HG03108 (cell line): ENCODE results near the gene CHRNE.
"Not testable (repeated sequence)": the region's sequence is repeated elsewhere in the genome, so short reads cannot be mapped to it uniquely, and the experiment has no call there.

ENCODE experiments used
- ATAC-seq: cut with Tn5 transposase; IDR thresholded peaks from one replicate; pipeline ENCODE4 v1.9.1; 2021; ENCODE audit warnings: moderate library complexity; ENCODE audit not compliant: unreplicated experiment

The CHRNE gene

DNA sequence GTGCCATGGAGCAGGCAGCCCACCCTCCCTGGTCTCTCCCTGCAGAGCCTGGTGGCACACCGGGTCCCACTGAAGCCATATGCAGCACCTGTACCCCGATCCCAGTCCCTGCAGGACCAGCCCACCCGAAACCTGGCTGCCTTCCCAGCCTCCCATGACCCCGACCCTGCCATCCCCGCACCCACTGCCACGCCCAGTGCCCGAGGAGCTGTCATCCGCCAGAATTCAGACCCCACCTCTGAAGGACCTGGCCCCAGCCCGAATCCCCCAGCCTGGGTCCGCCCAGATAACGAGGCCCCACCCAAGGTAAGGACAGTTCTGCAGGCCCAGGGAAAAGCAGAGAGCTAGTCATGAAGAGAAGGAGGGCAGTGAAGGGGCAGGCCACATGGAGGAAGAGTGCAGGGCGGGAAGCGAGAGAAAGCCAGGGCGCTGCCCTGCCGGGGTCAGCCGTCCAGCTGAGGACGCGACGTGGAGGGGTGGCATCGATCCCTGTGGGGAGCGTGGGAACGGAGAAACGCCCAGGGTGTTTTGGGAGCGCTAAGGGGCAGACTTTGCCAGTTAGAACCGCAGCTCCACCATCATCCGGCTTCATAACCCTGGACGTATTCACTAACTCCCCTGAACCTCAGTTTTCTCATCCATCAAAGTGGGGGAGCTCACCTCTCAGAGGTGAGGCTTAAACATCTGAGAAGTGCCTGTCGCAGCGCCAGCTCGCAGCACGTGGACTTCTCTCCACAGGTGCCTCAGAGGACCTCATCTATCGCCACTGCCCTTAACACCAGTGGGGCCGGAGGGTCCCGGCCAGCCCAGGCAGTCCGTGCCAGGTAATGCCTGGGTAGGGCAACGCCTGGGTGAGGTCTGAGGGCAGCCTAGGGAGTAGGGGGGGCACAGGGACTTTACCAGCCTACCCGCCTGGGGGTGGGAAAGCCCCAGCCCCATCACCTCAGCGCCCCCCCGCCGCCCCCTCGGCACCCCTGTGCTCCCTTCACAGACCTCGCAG lies 11.2 kb downstream of the CHRNE start:
- no peak for ATAC-seq

DNA sequence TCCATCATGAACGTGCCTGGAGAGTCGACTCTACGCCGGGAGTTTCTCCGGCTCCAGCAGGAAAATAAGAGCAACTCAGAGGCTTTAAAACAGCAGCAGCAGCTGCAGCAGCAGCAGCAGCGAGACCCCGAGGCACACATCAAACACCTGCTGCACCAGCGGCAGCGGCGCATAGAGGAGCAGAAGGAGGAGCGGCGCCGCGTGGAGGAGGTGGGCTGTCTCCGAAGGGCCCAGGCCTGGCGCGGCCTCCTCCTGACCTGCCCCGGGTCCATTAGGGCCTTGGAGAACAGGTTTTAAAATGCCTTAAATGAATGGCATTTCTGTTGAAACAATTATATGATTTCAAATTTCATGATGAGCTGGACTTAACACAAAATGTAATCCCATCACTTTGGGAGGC lies 15.3 kb downstream of the CHRNE start:
- no peak for ATAC-seq

DNA sequence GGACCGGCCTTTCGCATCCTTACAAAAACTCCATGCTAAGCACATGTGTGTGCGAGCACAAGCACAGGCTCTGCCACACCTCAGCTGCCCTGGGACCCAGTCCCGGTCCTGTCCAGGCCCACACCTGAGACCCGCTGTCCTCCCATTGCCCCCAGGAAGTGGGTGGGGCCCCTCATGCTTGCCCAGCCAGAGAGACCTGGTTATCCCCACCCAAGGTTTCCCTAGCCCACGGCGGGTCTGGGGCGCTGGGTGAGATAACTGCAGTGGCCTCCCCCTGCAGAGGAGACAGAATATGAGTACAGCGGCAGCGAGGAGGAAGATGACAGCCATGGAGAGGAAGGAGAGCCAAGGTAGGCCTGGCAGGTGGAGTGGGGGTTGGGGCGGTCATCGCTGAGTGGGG lies 16.1 kb downstream of the CHRNE start:
- ATAC-seq: no peak

DNA sequence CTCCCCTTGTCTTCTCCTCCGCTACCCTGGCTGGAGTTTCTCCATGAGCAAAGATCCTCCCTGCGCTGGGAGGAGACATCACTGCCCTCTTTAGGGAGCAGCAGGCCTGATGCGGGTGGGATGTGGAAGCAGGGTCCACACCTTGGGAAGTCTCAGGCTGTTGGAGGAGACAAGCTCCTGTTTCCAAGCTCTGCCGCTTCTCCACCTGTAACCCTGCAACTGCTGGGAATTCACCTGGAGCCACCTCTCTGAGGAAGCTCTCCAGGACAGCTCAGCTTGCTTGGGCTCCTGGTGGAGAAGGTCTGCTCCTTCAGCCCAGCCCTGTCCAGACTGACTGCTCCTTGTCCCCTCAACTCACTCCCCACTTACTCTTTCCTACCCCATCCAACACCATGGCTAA lies 18.4 kb downstream of the CHRNE start:
- no peak for ATAC-seq

DNA sequence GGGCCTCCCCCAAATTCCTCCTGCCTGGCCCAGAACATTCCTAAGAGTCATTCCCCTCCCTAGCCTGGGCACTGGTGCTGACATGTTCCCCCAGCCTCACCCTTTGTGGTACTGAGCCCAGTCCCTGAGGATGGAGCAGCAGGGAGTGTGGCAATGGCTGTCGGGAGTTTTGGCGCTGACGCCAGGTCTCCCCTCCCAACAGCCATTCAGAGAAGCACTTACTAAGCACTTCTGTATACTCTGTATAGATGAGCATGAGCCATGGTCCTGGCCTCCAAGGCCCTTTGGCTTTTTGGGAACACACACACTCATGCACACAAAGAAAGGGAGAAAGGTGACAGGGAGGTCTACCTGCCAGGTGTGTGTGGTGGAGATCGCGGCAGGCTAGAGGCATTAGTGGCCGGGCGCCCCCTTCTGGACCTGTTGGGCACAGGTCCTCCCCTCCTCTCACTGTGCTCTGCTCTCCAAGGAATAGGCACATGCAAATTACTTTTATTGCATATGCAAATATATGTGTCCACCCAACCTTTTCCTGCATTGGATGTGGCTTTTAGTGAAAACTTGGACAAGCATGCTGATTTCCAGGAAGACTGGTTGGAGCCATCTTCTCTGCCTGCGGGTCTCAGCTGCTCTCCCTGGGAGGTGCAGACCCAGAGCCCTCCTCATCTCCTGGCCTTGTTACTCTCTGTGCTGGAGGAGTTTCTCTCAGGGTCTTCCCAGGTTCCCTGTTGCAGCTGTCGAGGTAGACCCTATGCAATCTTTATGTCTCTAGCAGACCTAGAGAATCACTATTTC lies 20.9 kb downstream of the CHRNE start:
- ATAC-seq: no peak

DNA sequence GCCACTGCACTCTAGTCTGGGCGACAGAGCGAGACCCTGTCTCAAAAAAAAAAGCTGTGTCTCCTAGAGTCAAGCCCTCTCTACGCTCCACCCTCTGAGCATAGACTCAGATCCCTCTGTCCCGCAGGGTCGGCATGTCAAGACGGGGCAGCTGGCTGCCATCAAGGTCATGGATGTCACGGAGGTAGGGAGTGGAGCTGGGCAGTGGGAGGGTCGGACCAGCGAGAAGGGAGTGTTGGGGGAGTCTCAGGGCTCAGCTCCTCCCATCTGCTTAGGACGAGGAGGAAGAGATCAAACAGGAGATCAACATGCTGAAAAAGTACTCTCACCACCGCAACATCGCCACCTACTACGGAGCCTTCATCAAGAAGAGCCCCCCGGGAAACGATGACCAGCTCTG lies 22.0 kb downstream of the CHRNE start:
- no peak for ATAC-seq

DNA sequence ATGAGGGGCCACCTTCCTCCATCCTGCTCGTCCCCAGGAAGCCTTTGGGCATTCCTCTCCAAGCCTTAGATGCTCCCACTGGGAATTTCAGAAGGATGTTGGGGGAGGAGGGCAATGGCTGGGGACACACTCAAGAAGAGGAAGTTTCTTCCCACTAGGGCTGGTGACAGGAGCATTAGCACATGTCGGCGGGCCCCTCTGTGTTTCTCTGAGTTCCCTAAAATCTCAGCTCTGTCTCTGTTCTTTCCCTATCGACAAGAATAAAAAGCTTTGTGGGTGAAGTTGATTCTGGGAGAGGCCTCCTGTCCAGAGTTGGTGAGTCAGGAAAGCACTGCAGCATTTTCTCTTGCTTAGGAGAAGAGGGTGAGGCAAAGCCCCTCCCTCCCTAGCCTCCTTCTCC lies 23.3 kb downstream of the CHRNE start:
- ATAC-seq: no peak

DNA sequence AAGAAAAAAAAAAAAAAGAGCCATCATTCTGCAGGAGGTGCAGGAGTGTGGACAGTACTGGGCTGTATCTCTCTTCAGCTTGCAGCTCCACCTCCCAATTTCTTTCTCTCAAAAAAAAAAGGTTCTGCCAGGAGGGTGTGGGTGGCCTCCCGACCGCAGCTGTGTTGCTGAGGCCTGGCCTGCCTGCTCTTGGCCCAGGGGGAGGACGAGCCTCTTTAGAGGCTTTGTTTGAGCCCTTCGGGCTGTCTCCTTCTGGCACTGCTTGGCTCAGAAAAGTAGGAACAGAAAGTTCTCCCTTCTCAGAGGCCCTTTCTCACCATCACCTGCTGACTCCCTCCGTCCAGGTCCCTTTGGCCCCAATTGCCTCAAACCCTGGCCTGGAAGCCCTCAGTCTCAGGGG lies 25.8 kb downstream of the CHRNE start:
- ATAC-seq: no peak

DNA sequence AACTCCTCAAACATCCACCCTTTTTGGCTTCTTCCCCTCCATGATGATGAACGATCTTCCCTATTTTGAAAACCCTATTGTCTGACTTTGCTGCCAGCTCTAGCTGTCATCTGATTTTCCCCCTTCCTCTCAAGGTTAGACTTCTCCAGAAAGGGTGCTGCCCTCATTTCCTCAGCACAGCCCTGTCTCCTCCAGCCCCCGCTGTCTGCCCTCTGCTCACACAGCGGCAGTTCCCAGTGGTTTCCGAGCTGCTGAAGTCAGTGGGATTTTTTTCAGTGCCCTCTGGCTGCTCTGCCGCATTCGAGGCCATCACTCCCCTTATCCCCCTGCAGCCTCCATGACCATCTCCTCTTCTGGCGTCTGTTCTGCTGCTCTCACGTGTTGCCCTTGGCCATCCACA lies 30.1 kb downstream of the CHRNE start:
- ATAC-seq: no peak

DNA sequence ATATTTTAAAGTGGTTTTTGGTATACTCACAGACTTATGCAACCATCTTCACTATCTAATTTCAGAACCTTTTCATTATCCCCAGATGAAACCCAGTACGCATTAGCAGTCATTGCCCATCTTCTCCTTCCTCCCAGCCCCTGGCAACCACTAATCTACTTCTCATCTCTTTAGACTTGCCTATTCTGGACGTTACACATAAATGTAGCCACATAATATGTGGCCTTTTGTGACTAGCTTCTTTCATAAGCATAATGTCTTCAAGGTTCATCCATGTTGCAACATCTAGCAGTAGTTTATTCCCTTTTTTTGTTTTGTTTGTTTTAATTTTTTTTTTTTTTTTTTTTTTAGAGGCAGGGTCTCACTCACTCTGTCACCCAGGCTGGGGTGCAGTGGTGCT lies 32.0 kb downstream of the CHRNE start:
- ATAC-seq: no peak

DNA sequence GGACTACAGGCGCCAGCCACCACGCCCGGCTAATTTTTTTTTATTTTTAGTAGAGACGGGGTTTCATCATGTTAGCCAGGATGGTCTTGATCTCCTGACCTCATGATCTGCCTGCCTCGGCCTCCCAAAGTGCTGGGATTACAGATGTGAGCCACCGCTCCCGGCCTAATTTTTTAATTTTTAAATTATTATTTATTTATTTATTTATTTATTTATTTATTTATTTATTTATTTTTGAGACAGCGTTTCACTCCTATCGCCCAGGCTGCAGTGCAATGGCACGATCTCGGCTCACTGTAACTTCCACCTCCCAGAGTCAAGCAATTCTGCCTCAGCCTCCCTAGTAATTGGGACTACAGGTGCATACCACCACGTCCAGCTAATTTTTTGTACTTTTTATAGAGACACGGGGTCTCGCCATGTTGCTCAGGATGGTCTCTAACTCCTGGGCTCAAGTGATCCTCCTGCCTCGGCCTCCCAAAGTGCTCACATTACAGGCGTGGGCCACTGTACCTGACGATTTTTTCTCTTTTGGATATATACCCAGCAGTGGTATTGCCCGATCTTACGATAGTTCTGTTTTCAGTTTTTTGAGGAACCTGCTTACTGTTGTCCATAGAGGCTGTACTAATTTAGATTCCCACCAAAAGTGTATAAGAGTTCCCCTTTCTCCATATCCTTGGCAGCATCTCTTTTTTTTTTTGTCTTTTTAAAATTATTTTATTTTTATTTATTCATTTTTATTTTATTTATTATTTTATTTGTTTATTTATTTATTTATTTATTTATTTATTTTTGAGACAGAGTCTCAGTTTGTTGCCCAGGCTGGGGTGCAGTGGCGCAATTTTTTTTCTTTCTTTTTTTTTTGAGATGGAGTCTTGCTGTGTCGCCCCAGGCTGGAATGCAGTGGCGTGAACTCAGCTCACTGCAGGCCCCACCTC lies 33.6 kb downstream of the CHRNE start:
- ATAC-seq: not testable (repeated sequence)

DNA sequence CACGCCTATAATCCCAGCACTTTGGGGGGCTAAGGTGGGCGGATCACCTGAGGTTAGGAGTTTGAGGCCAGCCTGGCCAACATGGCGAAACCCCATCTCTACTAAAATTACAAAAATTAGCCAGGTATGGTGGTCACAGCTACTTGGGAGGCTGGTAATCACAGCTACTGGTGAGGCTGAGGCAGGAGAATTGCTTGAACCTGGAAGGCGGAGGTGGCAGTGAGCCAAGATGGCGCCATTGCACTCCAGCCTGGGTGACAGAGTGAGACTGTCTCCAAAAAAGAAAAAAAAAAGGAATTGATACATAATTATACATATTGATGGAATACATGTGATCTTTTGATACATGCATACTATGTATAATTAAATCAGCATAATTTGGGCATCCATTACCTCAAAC lies 35.4 kb downstream of the CHRNE start:
- not testable (repeated sequence) for ATAC-seq

DNA sequence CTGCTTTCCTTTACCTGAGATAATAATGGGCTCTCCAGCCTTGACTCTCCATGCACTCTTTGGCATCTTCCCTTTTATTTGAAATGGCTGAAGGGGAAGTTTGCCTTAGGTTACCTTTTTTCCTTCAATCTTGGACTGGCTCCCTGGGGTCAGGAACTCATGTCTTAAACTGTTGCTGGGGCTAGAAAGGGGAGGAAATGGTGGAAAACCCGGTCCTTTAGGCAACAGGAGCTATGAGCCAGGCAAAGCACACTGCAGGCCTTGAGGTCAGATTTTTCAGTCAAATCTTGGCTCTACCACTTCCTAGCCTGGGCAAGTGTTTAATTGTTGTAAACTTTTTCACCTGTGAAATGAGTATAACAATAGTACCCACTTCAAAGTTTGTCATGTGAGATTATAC lies 39.6 kb downstream of the CHRNE start:
- no peak for ATAC-seq

DNA sequence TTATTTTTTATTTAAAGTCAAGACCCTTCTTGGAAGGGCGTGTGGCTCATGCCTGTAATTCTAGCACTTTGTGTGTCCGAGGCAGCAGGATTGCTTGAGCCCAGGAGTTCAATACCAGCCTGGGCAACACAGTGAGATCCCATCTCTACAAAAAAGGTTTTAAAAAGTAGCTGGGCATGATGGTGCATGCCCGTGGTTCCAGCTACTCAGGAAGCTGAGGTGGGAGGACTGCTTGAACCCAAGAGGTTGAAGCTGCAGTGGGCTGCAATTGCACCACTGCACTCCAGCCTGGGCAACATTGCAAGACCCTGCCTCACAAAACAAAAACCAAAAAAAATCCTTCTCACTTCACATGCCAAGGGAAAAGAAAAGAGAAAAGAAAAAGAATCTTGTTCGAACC lies 40.2 kb downstream of the CHRNE start:
- no peak for ATAC-seq

DNA sequence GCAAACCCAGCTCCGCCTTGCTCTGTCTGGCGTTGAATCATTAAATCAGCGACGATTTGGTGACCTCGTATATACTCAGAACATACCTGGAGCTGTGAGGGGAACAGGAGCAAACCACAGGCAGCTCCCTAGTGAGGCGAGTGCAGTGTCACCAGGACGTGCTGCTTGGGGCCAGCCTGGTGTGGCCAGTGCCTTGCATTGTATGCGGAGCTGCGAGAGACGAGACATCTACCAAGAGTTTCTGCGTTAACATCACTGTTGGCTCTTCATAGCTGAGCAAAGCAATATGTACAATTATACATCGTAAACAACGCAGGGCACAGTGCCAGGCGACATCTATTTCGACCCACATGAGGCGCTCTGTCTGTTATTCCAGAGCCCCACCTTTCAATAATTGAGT lies 41.8 kb downstream of the CHRNE start:
- ATAC-seq: no peak

DNA sequence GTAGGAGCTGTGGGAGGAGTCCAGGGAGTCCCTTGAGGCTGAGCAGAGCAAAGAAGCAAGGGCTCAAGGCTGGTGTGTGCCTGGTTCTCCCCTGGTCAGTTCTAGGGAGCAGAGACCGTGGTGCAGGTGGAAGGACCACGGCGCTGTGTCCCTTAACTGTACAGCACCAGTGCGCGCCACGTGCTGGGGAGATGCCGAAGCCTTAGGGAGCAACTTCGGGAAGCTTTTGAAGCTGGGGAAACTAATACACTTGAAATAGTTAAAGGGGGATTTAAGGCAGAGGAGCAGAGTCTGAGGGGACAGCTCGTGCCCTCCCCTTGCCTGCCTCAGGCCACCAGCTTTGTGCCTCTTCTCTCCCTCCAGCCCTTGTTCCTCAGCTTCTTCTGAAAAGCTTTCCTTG lies 42.2 kb downstream of the CHRNE start:
- no peak for ATAC-seq

DNA sequence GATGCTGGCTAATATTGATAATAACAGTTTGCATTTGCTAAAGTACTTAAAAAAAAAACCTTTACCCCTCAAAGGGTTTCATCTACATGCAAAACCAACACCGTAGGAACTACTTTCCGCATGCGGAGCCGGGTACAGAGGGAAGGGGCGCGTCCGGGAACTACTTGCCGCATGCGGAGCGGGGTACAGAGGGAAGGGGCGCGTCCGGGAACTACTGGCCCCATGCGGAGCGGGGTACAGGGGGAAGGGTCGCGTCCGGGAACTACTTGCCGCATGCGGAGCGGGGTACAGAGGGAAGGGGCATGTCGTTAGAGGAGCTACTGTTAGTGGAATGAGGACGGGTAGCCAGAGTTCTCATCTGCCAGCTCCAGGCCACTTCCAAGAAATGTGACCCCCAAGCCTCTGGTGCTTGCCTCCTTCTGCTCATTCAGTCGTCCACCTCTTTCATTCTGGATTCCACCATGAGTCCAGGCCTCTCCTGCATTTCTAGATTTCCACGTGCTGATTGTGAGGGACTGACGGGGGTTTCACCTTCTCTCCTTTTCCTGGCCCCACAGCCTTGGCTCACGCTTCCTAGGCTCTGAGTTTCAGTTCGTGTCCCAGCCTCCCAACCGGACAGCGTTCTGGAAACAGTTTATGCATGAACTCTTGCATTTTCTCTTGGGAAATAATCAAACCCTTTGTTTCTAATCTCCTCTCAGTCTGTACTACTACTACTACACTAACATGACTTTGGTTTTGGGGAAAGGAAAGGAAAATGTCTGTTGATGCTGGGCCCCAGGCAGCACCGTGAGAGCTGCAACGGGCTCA lies 42.9 kb downstream of the CHRNE start:
- ATAC-seq: no peak

DNA sequence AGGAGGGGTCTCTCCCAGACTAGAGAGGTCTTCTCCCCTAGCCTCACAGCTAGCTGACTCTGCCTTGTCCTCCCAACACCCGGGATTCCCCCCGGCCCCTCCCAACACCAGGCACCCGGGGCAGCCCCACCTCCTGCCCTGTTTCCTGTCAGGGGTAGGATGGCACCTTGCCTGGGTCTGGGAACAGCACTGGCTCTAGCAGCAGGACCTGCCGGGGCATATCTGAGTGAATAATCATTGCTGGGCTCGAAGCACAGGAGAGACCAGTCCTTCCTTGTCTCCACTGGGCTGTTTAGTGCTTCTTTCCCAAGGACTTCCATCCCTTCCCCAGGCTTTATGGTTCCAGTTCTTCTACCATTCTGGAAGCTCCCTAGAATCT lies 44.0 kb downstream of the CHRNE start:
- ATAC-seq: no peak

DNA sequence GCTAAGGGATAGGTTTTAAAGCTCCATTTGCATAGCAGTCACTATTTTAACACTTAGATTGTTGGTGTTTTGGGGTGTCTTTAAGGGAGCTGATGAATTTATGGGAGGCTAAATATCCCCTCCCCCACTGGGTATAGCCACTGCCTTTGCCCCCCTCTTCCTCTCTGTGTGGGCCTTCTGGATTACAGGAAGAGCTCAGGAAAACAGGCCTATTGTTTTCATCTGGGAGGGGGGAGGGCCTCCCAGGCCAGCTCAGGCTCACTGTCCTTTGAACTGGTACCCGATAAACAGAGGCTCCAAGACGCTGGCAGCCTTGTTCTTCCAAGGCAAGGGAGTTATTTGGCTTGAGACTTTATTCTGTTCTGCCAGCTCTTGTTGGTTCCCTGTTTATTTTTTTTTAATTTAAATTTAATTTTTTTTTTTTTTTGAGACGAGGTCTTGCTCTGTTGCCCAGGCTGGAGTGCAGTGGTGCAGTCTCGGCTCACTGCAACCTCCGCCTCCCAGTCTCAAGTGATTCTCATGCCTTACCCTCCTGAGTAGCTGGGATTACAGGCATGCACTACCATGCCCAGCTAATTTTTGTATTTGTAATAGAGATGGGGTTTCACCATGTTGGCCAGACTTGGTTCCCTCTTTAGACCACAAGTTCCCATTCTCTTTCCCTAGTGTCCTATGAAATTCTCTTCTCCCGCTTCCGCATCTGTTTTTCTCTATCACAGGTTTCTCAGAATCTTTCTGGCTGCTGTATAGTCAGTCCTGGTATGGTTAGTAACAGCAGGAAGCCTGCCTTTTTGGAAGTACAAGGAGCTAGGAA lies 44.6 kb downstream of the CHRNE start:
- no peak for ATAC-seq
